GM21825 (cell line): ENCODE results near the gene SYCP2L.
"Not testable (repeated sequence)": the region's sequence is repeated elsewhere in the genome, so short reads cannot be mapped to it uniquely, and the experiment has no call there.

ENCODE experiments used
- ATAC-seq: cut with Tn5 transposase; IDR thresholded peaks from one replicate; pipeline ENCODE4 v1.9.1; 2021; ENCODE audit warnings: mild to moderate bottlenecking, moderate library complexity; ENCODE audit not compliant: unreplicated experiment

Gene SYCP2L

DNA sequence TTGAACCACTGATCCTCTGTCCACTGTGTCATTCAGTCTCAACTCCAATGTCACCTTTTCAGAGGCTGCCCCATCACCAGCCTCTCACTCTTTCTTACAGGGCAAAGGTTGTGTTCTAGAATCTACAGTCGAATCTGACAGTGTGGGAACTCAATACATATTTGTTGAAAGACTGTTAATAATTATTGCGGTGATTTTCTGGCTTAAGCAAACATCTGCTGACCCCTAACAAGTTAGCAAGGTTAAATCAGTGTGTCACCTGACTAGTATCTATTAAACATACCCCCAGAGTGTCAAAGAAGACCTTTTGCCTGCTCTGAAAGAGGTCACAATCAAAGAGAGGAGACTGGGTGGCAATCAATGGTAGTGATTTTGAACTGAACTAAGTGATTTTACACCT is 115.3 kb downstream of the SYCP2L start:
- no peak for ATAC-seq

GRCh38 chr6:11003297-11003696 is 116.4 kb downstream of the SYCP2L start:
- ATAC-seq = not testable (repeated sequence)

- no peak for ATAC-seq
Observed at GRCh38 chr6:11006061-11006460, 119.2 kb downstream of the SYCP2L start.

GRCh38 chr6:11007715-11008608 is 121.1 kb downstream of the SYCP2L start:
- ATAC-seq = no peak

DNA sequence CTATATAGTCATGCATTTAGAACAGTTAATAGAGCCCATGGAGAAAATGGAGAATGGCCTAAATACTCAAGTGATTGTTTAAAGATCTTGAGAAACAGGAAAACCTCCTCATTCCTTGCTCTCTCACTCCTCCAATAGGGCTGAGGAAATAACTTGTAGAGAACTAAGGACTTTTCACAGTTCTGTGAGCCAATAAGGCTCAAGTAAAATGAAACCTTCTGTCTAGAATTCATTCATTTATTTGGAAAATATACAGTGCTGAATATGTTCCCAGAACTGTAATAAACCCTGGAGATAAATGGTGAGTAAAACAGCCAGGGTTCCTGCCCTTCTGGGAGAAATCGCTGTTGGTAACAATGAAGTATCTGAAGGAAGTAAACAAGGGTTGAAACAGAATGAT is 122.0 kb downstream of the SYCP2L start:
- no peak for ATAC-seq

GRCh38 chr6:11009353-11009752 is 122.5 kb downstream of the SYCP2L start:
- peak; percentile 71 for ATAC-seq

GRCh38 chr6:11011787-11012234 is 125.0 kb downstream of the SYCP2L start:
- no peak for ATAC-seq

- ATAC-seq = no peak
Observed at GRCh38 chr6:11012295-11012754, 125.5 kb downstream of the SYCP2L start.

DNA sequence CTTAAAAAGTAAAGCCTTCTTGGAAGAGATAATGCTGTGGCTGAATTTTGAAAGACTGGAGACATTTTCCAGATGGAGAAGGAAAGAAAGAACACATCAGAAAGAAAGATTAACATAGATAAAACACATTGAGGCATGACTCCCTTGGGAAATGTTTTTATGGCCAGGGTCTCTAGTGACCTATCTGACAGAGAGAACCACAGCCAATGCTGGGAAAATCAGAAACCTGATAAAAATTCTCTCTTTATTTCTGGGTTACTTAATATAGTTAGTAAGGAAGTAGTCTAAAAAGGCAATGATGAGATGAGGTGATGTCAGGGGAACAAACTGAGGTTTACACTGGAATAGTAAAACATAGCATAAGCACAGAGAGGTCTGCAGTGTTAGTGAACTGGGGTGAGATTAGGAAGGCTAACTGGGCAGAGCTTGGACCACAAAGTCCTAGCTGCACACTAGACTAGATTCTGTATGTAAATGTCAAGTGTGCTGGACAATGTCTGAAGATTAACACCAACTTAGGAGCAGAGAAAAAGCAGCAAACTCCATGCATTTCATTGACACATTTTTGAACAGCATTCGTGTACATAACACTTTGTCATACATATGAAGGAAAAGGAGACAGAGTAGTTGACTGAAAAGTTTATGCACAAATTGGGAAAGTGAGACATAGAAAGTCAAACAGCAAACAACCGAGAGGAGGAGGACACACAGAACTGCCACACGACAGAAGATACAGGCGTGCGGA is 126.3 kb downstream of the SYCP2L start:
- ATAC-seq = no peak

GRCh38 chr6:11013721-11014070 is 126.8 kb downstream of the SYCP2L start:
- ATAC-seq = no peak

GRCh38 chr6:11015102-11015501 is 128.2 kb downstream of the SYCP2L start:
- no peak for ATAC-seq

DNA sequence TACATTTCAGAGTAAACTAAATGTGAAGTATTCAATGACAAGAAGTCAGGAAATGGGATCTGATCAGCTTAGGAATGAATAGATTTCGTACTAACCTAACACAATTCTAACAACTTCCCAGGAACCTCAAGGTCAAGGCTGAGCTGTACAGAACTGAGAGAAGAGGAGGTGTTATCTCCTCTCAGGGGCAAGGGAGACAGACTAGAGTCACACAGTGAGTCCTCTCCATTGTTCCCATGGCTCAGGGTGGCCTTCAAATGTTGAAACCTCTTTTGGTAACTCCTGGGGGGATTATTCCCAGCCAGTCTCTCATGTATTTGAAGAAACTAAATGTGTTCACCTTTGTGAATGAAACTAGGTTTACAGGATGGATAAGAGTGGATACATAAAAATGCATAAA is 129.6 kb downstream of the SYCP2L start:
- no peak for ATAC-seq

- no peak for ATAC-seq
Observed at GRCh38 chr6:11017090-11017489, 130.2 kb downstream of the SYCP2L start.

DNA sequence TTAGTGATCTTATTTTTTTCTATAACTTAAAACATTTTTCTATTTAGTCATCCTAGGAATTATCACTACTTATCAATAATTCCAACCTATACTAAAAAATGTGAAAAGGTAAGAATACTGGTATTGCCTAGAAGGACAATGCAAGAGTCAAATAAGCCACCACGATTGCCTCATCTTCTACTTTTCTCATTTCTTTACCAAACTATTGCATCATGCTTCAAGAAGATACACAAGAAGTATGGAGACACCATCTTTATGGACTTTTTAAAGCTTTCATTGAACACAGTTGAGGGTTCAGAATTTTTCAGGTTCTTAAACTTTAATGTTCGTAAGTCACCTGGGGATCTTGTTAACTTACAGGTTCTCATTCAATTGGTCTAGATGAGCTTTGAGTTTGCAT is 131.4 kb downstream of the SYCP2L start:
- no peak for ATAC-seq

DNA sequence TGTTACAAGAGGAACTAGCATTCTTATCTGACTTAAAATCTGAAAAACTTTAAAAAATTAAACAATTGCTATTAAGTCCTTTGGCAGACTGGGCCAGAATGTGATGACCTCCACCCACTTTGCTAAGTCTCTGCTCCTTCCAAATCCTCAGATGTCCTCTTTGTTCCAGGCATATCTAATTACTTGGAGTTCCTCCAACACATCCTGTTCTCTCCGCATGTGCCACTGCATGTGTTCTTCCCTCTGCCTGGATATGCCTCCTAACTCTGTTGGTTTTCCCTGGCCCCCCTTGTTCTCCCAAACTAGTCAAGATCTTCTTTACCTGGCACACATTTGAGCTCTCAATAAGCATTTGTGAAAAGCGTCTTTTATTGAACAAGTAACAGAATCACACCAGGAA is 134.2 kb downstream of the SYCP2L start:
- ATAC-seq = no peak

DNA sequence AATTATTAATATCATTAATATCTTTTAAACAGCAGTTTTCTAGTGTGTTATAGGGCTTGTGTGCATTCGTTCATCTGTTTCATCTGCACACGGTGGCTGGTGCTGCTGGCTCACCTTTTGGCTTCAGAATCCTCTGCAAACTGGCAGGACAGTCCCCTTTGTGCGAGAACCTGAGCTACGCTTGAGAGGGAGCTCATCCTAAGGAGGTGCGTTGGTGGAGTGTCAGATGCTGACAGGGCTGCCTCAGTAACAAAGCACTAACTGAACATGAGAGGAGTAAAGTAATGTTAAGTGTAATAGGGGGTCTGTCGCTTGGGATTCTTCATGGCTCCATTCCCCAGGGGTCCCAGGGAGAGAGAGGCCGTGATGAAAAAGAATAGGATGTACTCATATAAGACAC is 134.9 kb downstream of the SYCP2L start:
- ATAC-seq = no peak

DNA sequence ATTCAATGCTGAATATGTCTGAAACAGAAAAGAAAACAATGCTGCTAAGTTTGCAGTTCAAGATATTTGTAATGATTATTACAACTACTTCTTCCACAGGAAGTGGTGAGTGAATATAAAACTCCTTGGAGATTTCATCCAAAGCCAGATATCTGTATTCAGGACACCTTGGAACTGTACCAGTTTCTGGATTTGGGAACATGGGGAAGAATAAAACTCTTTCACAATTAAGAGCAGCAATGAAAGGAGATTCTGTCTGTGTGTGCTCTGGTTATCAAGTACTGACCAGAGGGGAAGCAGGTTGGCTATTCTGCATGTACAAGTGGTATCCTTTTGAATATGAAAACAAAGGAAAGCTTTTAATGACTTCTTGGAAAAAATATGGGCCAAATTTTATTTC is 136.2 kb downstream of the SYCP2L start:
- ATAC-seq = no peak
